Dendritic cell treated with granulocyte-macrophage colony-stimulating factor and Interleukin-4, amounts not matched to agents 40 ng/mL and 50 ng/mL, for 4 days (primary cell): Measurements from ENCODE around the gene CNST.
"Not testable (repeated sequence)": the region's sequence is repeated elsewhere in the genome, so short reads cannot be mapped to it uniquely, and the experiment has no call there.

Experiments used
- H3K27ac Mint-ChIP-seq: one replicate; pipeline ENCODE4 v1.8.0; 2022; ENCODE audit warnings: mild to moderate bottlenecking, mixed read lengths
- H3K27me3 Mint-ChIP-seq: one replicate; pipeline ENCODE4 v1.8.0; 2022; ENCODE audit warnings: mild to moderate bottlenecking, mixed read lengths
- H3K36me3 Mint-ChIP-seq: one replicate; pipeline ENCODE4 v1.8.0; 2022; ENCODE audit warnings: low read depth, mixed read lengths
- H3K4me1 Mint-ChIP-seq: one replicate; pipeline ENCODE4 v1.8.0; 2022; ENCODE audit warnings: low read depth, mixed read lengths
- H3K4me3 Mint-ChIP-seq: one replicate; pipeline ENCODE4 v1.8.0; 2022; ENCODE audit warnings: mild to moderate bottlenecking, moderate library complexity, mixed read lengths
- H3K9me3 Mint-ChIP-seq: one replicate; pipeline ENCODE4 v1.8.0; 2022; ENCODE audit warnings: mixed read lengths
- intact Hi-C: fragments of 100-400 bp; cut with micrococcal nuclease; formaldehyde crosslinking; loops from one replicate; pipeline ENCODE4 v1.15.0; 2022

The CNST gene

DNA sequence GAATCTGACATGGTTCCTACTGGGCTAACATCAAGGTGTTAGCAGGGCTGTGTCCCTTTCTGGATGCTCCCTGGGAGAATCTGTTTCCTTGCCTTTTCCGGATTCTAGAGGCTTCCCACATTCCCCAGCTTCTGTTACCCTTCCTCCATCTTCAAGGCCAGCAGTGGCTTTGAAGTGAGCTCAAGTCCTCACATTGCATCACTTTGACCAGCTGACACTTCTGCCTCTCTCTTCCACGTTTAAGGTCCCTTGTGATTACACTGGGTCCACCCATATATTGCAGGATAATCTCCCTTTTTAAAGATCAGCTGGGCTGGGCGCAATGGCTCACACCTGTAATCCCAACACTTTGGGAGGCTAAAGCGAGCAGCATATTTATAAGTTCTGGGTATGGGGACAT, 33.1 kb downstream of the CNST start:
- peaks cover 12% of the 10 kb centered on the region for H3K36me3 Mint-ChIP-seq
- H3K9me3 Mint-ChIP-seq: no peaks in the 10 kb centered on the region
- peak overlapping the region; percentile 54 for H3K27ac Mint-ChIP-seq
- H3K4me3 Mint-ChIP-seq: no peak overlapping the region
- intact Hi-C loops: no loop called here
- H3K4me1 Mint-ChIP-seq: peaks cover 8% of the 10 kb centered on the region
- H3K27me3 Mint-ChIP-seq: no peaks in the 10 kb centered on the region

- H3K4me3 Mint-ChIP-seq: no peak overlapping the region
- H3K27ac Mint-ChIP-seq: no peak overlapping the region
- peaks cover 8% of the 10 kb centered on the region for H3K4me1 Mint-ChIP-seq
- no peaks in the 10 kb centered on the region for H3K9me3 Mint-ChIP-seq
- intact Hi-C loops: no loop called here
- H3K27me3 Mint-ChIP-seq: no peaks in the 10 kb centered on the region
- H3K36me3 Mint-ChIP-seq: peaks cover 5% of the 10 kb centered on the region
These were observed 34.3 kb downstream of the CNST start for GRCh38 chr1:246600579-246600978.

- Mint-ChIP-seq H3K36me3 (peaks cover 5% of the 10 kb centered on the region), H3K9me3 (no peaks in the 10 kb centered on the region), H3K4me3 (no peak overlapping the region), H3K4me1 (peaks cover 8% of the 10 kb centered on the region), H3K27ac (no peak overlapping the region), H3K27me3 (no peaks in the 10 kb centered on the region)
- intact Hi-C loops: no loop called here
These were observed 35.9 kb downstream of the CNST start for GRCh38 chr1:246602194-246602593.

DNA sequence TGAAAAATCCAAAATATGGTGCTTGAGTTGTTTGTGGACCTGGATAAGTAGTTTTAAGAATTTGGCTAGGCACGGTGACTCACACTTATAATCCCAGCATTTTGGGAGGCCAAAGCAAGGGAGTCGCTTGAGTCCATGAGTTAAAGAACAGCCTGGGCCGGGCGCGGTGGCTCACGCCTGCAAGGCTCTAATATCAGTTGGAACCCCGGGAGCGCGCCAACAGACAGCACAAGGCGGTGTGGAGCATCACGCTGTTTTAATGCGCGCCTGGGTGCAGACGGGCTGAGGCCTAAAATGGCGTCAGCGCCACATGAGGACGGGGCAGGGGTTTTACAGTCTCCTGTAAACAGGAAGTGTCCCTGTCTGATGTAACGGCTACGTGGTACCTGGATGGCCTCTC, 39.0 kb downstream of the CNST start:
- H3K4me3 Mint-ChIP-seq, H3K36me3 Mint-ChIP-seq, H3K9me3 Mint-ChIP-seq, H3K27me3 Mint-ChIP-seq, H3K27ac Mint-ChIP-seq: not testable (repeated sequence)
- intact Hi-C loops: loop anchor here (5.0 kb wide), 1 partner anchor 38 kb away; the partner anchor contains the start of genes CNST and TFB2M
- peaks cover 23% of the 10 kb centered on the region for H3K4me1 Mint-ChIP-seq

DNA sequence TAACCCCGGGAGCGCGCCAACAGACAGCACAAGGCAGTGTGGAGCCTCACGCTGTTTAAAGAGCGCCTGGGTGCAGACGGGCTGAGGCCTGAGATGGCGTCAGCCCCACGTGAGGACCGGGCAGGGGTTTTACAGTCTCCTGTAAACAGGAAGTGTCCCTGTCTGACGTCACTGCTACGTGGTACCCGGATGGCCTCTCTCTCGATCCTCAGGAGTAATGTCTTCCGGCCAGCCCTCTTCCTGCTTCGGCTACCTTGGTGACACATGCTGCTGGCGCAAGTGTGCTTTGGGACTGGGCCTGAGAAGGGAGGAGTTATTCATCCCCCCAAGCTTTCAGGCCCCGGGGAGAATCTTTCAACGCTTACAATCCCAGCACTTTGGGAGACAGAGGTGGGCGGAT, 41.2 kb downstream of the CNST start:
- Mint-ChIP-seq H3K4me3 (no peak overlapping the region), H3K27ac (no peak overlapping the region), H3K36me3 (peaks cover 9% of the 10 kb centered on the region), H3K27me3 (no peaks in the 10 kb centered on the region), H3K9me3 (no peaks in the 10 kb centered on the region), H3K4me1 (peaks cover 31% of the 10 kb centered on the region)
- intact Hi-C loops: loop anchor here (5.0 kb wide), 1 partner anchor 40 kb away; the partner anchor contains the start of genes CNST and TFB2M

DNA sequence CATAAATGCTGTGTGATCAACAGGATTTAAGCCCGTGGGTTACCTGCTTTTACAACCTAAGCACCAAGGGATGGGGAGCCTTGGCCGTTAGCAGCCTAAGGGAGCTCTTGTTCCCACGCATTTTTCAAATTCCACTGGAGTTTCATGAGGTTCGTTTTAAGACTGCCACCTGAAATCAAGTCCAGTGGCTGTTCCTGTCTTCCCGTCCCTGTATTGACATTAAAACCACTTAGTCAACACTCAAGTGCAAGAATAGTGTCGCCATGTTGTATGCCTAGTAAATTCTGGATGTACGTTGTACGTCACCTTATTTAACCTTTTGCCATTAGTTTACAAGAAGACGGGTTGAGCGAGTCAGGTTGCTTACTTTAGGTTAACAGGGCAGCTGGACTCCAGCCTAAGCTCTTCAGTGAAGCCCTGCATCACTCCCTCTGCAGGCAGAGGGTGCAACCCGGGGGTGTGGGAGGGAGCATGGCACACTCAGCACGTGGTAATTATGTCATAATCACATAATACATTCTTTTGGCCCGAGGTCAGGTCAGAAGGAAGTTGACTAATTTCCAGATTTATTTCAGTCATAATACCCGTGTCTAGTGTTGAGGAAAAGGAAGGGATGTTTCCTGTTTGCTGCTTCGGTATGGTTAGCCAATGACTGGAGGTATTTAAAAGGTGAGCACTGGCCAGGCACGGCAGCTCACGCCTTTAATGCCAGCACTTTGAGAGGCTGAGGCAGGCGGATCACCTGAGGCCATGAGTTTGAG, 42.5 kb downstream of the CNST start:
- intact Hi-C loops: loop anchor here (5.0 kb wide), 1 partner anchor 41 kb away; the partner anchor contains the start of genes CNST and TFB2M
- H3K27ac Mint-ChIP-seq: peak overlapping the region; percentile 52

DNA sequence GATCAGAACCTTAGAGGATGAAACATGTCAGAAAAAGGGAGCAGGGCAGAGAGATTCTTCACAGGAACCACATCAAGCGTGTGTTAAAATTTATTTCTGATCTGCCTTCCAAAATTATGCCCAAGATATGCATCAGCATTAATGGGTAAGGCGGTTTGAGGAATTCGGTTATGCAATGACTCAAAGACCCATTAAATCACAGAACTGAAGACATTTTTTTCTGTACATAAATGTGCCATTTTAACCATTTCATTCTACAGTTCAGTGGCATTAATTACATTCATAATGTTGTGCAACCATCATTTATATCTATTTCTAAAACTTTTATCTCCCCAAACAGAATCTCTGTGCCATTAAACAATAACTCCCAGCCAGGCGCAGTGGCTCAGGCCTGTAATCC, 43.4 kb downstream of the CNST start:
- intact Hi-C loops: loop anchor here (5.0 kb wide), 1 partner anchor 42 kb away; the partner anchor contains the start of genes CNST and TFB2M
- Mint-ChIP-seq H3K27ac (peak overlapping the region; percentile 52), H3K4me1 (peaks cover 31% of the 10 kb centered on the region), H3K4me3 (no peak overlapping the region), H3K36me3 (peaks cover 14% of the 10 kb centered on the region), H3K27me3 (no peaks in the 10 kb centered on the region), H3K9me3 (no peaks in the 10 kb centered on the region)

More for the DNA sequence above, 42.5 kb downstream of the CNST start:
- no peaks in the 10 kb centered on the region for H3K27me3 Mint-ChIP-seq
- H3K36me3 Mint-ChIP-seq: peaks cover 9% of the 10 kb centered on the region
- H3K4me1 Mint-ChIP-seq: peaks cover 31% of the 10 kb centered on the region
- H3K4me3 Mint-ChIP-seq: no peak overlapping the region
- H3K9me3 Mint-ChIP-seq: no peaks in the 10 kb centered on the region

GRCh38 chr1:246613096-246613758, 47.0 kb downstream of the CNST start:
- no peaks in the 10 kb centered on the region for H3K27me3 Mint-ChIP-seq
- peak overlapping the region; percentile 59 for H3K27ac Mint-ChIP-seq
- H3K36me3 Mint-ChIP-seq: peaks cover 6% of the 10 kb centered on the region
- H3K4me1 Mint-ChIP-seq: peaks cover 23% of the 10 kb centered on the region
- H3K4me3 Mint-ChIP-seq: no peak overlapping the region
- no peaks in the 10 kb centered on the region for H3K9me3 Mint-ChIP-seq
- intact Hi-C loops: no loop called here

DNA sequence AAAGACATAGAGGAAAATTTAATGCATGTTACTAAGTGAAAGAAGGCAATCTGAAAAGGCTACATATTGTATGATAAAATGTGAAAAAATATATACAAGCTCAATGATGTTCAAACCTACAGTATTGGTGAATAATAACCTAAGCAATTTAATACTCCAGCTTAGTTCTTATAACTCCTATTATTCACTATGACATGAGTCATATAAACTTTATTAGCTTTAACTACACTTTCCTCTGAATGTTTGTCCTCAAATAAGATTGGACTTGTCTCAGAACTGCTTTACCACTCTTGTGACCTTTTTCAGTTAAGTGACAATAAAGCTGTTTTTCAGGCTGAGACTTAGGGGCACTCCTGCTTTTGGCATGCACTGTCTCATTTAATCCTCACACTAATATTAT, 50.9 kb downstream of the CNST start:
- Mint-ChIP-seq H3K4me3 (no peak overlapping the region), H3K9me3 (no peaks in the 10 kb centered on the region), H3K36me3 (peaks cover 13% of the 10 kb centered on the region), H3K27ac (no peak overlapping the region), H3K4me1 (no peaks in the 10 kb centered on the region), H3K27me3 (no peaks in the 10 kb centered on the region)
- intact Hi-C loops: no loop called here

DNA sequence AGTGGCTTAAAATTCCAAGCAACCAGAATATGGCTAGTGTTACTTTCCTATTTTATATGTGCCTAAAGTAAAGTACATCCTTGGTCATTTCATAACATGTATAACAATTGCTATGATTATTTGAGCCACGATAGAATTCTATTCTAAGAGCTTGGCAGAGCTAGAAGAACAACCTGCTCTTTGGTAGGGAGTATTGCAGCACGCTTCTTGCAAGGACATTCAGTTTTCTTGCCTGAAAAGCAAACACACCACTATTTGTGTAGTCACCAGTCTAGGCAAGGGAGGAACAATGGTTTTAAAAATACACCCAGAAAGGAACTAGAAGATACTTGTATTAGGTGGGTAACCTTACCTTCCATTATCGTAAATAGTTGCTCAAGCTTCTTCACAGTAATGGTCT, 51.5 kb downstream of the CNST start:
- Mint-ChIP-seq H3K4me3 (no peak overlapping the region), H3K9me3 (no peaks in the 10 kb centered on the region), H3K4me1 (no peaks in the 10 kb centered on the region), H3K36me3 (peaks cover 19% of the 10 kb centered on the region), H3K27me3 (no peaks in the 10 kb centered on the region), H3K27ac (no peak overlapping the region)
- intact Hi-C loops: no loop called here

DNA sequence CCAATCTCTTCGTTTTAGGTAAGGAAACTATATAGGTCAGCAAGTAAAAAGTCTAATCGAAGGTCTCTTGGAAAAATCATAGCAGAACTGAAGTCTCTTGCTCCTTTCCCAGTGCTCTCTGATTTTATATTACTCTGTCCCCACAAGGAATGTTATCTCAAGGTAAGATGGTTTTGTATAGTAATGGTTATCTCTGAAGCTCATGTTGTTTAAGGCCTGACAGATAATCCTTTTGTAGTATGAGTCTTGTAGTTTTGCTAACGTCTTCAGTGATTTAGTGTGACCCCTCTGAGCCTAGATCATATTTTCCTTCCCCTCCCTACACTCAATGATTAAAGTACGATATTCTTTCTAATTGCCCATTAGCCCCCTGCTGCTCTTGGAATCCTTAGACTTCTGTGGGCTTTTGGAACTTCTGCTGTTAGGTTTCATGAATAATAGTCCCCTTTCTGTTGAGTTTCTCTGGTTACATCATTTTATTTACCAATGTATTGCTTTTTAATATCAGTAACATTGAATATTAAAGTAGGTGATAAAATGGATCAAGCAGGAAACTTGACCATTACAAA, 52.1 kb downstream of the CNST start:
- Mint-ChIP-seq H3K36me3 (peaks cover 21% of the 10 kb centered on the region), H3K27me3 (no peaks in the 10 kb centered on the region), H3K9me3 (no peaks in the 10 kb centered on the region), H3K27ac (no peak overlapping the region), H3K4me3 (no peak overlapping the region), H3K4me1 (no peaks in the 10 kb centered on the region)
- intact Hi-C loops: no loop called here

DNA sequence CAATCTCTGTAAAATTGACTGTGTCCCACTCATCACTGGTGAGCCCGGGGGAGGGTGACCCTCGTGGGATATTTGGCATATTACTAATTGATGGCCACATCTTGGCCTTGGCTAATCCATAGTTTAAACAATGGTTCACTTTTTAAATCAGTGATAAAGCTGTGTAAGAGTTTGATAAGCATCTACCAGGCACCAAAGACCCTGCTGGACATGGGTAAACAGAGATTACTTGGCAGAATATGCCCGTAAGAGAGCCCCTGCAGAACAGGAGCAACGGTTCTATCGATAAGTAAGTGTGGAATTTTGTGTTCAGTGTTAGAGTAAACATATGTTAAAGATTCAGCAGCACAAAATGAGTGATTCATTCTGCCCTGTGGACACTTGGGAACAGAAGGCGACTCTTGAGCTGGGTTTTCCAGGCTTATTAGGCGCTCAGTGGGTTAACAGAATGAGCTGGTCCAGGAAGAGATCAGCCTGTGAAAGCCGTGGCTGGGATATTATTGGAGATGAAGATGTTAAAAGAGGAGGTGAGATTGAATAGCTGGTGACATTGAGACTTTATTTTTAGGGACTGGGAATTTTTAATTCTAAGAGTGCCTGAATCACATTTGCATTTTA, 55.9 kb downstream of the CNST start:
- intact Hi-C loops: no loop called here
- Mint-ChIP-seq H3K36me3 (peaks cover 44% of the 10 kb centered on the region), H3K27ac (no peak overlapping the region), H3K4me1 (no peaks in the 10 kb centered on the region), H3K4me3 (no peak overlapping the region), H3K9me3 (no peaks in the 10 kb centered on the region), H3K27me3 (no peaks in the 10 kb centered on the region)

- Mint-ChIP-seq H3K27ac (no peak overlapping the region), H3K36me3 (peaks cover 56% of the 10 kb centered on the region), H3K4me1 (no peaks in the 10 kb centered on the region), H3K27me3 (no peaks in the 10 kb centered on the region), H3K9me3 (no peaks in the 10 kb centered on the region), H3K4me3 (no peak overlapping the region)
- intact Hi-C loops: no loop called here
These were observed 57.8 kb downstream of the CNST start for GRCh38 chr1:246624091-246624490.

- no peaks in the 10 kb centered on the region for H3K9me3 Mint-ChIP-seq
- peaks cover 48% of the 10 kb centered on the region for H3K36me3 Mint-ChIP-seq
- no peaks in the 10 kb centered on the region for H3K27me3 Mint-ChIP-seq
- no peak overlapping the region for H3K27ac Mint-ChIP-seq
- intact Hi-C loops: no loop called here
- H3K4me1 Mint-ChIP-seq: peaks cover 7% of the 10 kb centered on the region
- H3K4me3 Mint-ChIP-seq: no peak overlapping the region
These were observed 62.8 kb downstream of the CNST start for GRCh38 chr1:246629030-246629429.
